HG02763 (cell line): ENCODE data around the gene HDGFL3.
"Not testable (repeated sequence)": the region's sequence is repeated elsewhere in the genome, so short reads cannot be mapped to it uniquely, and the experiment has no call there.

ENCODE experiments used
- ATAC-seq: cut with Tn5 transposase; IDR thresholded peaks from one replicate; pipeline ENCODE4 v1.9.1; 2021; ENCODE audit warnings: mild to moderate bottlenecking, moderate library complexity; ENCODE audit not compliant: unreplicated experiment

The HDGFL3 gene

DNA sequence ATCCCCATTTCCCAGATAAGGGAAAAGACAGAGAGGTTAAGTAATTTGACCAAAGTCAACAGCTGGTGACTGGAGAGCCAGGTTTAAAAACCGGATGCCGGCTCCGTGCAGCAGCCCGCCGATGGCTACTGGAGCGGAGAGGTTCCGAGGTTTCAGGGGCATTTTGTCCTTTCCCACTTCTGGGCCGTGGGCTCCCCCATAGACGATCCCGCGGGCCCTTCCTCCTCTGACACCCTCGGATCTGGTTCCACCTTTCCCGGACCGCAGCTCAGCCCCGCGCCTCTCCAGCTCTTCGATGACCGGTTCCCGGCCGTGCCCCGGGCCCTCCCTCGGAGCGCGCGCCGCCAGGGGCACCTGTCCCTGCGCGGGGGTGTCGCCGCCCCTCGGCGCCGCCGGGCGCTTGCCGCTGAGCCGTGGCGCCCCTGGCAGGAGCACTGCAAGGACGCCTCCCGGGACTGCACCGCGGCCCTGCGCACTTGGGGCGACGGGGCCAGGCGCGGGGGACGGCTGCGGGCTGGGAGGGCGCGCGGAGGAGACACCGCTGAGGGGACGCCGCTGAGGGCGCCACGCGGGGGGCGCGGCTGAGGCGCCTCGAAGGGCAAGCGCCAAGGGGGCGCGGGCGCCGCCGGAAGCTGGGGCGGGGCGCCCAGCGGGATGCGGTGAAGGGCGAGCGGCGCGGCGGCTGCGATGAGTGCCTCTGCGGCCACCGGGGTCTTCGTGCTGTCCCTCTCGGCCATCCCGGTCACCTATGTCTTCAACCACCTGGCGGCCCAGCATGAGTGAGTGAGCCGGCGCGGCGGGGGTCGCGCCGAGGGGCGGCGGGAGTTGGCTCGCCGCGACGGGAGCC is 100.4 kb downstream of the HDGFL3 start, which contains the start of gene TM6SF1:
TM6SF1 (plus strand) TSS at position 652 of the 847 bp plus-strand sequence; CDS start at position 688, 36 bp downstream.
- no peak for ATAC-seq

DNA sequence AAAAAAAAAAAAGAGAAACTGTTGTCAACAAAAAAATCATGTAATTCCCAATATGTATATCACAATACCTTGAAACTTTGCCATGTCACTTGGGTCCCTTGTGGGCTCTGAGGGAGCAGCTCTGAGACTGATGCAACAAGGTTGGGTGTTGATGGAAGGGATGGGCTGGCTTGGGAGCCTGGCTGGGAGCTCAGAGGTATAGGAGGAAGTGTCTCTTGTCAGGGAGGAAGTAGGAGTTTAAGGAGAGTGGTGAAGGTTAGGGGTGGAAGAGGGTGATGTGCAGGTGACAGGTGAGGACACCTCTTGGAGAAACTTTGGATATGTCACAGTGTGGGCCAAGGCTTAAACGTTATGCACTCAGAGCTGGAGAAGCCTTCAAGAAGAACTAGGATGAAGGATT is 102.2 kb downstream of the HDGFL3 start:
- ATAC-seq: no peak

DNA sequence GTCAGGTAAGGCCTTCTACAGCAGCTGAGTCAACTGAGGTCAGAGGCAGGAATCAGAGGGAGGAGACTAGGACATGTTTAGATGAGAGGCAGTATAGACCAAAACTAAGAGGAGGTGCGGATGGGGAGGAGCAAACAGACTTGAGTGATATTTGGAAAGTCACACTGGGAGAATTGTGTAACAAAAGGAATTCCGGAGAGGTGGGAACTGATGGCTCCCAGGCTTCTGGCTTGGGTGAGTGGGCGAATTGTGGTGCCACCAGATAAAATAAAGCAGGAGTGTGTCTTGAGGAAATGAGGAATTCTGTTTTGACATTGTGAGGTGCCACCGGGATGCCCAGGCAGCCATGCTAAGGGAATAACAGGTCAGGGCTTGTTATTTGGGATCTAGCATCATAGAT is 103.5 kb downstream of the HDGFL3 start:
- ATAC-seq: no peak

DNA sequence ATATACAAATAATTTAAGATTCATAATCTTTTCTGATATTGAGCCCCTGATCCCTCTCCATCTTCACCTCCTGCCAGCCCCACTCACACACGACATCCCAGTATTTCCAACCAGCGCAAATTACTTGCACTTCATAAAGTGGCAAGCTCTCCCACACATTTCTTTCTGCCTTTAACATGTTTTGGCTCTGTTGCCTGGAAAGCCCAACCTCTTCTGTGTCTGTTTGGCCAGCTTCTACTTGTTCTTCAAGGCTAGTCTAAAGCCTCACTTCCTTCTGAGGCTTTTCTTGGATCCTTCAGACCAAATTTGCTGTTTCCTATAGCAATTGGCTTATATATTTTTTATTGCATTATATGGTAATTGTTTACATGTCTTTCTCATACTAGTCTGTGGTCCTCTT is 105.3 kb downstream of the HDGFL3 start:
- no peak for ATAC-seq

DNA sequence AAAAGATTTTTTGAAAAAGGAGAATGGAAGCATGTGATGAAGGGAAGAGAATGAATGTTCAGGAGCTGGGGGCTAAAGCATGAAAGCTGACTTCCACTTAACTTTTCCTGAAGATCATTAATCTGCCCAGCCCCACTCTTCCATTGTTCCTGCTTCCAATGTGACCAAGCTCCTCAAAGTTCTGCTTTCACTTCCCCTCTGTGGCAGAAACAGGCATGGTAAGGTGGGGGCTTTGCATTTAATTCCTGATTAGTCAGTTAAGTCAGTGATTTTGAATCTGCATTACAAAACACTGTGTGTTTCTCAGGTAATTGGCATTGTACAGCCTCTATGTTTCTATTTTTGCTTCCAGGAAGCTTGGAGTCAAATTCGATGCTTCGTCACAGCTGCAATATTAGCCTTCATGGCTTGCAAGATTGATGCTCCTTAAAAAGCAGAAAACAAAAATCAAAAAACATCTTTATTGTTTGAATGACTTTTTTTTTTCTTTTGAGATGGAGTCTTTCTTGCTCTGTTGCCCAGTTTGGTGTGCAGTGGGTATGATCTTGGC is 107.5 kb downstream of the HDGFL3 start:
- no peak for ATAC-seq

DNA sequence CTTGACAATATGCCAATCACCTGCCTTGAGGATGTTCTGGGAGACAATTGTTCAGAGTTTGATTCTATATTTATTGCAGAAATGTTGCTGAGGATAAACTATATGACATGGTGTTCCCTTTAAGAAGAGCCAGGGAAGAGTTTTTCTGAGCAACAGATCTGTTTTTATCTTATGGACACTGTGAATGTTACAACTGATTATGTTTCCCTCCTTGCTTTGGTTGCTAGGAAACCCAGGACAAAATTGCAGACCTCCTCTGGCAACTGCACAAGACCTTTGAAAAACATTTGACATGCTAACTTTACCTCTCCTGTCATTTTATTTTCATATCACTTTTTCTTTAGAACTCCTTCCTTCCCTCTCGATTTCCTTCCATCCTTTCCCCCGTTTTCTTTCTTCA is 108.3 kb downstream of the HDGFL3 start:
- ATAC-seq: no peak

DNA sequence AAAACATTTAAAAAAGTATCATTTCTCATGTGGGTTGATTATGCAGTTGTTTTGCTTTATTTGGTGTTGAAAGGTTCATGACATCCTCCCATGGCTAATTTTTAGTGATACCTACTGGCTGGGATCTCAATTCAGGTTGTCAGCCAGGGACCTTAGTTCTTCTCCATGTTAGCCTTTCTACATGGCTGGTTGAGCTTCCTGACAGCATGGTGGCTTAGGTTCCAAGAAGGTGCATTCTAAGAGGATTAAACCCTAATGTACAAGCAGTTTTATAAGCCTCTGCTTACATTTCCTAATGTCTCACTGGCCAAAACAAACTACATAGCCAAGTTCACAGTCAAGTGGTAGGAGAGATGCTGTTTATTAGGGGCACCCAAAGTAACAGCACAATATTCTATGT is 109.5 kb downstream of the HDGFL3 start:
- no peak for ATAC-seq

DNA sequence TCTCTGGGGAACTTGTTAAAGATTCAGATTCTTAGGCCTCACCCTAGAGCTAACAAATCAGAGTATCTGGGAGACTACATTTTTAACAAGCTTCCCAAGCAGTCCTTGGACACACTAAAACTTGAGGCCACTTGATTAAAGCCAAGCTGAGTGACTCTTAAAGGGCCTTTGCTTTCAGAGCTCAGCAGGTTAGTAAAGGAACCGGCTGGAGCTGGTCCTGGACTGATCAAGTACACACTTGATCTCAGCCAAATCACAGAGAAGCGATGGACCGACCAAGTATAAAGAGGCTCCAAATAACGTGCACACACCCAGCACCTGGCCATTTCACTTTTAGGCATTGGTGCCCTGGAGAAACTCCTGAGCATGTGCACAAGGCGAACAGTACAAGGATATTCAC is 113.0 kb downstream of the HDGFL3 start:
- no peak for ATAC-seq

DNA sequence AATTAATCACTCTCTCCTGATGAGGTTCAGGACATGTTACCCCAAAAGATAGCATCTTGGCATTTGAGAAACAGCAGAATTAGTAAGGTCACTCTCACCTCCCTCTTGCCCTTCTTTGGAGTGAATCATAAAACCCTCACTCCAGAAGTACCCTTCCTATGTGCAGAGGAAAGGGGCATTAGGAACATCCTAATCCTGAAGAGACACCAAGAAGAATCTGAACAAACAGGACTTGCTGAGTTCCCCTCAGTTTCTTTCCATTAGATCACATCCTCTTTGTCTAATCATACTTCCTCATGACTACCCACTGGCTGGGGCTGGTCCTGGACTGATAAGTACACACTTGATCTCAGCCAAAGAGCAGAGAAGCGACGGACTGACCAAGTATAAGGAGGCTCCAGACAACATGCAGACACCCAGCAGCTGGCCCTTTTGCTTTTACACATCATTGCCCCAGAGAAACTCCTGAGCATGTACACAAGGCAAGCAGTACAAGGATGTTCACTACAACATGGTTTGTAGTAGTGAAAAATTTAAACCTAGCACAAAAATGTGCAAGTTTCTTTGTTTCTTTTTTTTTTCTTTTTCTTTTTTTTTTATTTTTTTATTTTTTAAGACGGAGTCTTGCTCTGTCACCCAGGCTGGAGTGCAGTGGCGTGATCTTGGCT is 115.2 kb downstream of the HDGFL3 start:
- peak; percentile 48 for ATAC-seq

DNA sequence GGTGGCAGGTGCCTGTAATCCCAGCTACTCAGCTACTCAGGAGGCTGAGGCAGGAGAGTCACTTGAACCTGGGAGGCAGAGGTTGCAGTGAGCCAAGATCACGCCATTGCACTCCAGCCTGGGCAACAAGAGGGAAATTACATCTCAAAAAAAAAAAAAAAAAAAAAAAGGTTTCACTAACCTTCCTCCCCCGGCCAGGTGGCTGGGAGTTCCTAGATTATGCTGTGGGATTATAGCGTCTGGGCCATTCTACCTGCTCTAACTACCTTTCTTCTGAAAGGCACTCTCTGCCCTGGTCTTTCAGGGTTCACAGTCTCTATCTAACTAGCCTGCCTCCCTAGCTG is 115.7 kb downstream of the HDGFL3 start:
- ATAC-seq: not testable (repeated sequence)

DNA sequence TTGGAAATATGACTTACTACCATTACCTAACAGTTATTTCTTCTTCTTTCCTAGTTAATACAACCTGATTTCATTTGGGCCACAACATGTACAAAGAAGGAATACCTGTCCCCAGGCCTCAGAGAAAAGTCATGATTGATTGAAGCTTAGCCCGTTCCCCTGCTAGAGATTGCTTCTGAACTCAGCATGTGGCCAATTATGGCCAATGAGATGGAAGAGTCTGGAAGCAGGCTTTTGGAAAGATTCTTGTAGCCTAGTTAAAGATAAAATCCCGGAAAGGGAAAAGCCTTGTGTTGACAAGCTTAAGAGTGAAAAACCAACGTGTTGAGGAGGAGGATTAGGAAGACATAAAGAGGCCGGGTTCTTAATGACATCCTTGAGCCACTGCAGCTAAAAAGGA is 117.2 kb downstream of the HDGFL3 start:
- ATAC-seq: no peak

DNA sequence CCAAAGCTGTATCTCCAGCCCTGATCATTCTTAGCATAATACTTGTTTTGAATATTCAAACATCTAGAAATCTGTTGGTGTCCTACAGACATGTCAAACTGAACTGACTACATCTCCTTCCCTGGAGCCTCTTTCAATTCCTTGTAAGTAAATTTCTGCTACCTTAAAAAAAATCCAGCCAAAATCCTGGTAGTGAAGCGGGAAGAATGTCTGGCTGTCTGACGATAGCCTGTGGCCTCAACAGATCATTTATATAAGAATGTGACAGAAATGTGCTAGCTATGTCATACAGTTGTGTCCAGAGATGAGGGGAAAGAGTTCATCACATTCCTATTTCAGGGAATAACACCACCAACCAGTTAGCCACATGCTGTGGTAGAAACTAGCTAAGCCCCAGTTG is 118.7 kb downstream of the HDGFL3 start:
- no peak for ATAC-seq

DNA sequence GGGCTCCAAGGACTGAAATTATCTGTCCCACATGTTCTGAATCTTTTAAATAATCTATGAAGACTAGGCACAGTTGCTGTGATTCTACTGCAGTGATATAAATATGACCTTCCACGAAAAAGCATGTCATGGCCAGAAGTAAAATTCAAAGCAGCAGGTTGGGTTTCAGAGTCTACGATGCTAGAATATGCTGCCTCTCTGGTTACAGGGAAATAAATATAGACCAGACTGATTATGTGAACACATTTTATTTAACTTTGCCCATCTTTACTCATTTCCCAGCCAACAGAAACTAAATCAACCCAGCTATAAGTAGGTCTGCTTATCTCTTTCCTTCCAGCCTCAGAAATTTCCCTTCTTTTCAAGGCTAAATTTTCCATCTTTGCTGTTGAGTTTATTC is 120.0 kb downstream of the HDGFL3 start:
- no peak for ATAC-seq

DNA sequence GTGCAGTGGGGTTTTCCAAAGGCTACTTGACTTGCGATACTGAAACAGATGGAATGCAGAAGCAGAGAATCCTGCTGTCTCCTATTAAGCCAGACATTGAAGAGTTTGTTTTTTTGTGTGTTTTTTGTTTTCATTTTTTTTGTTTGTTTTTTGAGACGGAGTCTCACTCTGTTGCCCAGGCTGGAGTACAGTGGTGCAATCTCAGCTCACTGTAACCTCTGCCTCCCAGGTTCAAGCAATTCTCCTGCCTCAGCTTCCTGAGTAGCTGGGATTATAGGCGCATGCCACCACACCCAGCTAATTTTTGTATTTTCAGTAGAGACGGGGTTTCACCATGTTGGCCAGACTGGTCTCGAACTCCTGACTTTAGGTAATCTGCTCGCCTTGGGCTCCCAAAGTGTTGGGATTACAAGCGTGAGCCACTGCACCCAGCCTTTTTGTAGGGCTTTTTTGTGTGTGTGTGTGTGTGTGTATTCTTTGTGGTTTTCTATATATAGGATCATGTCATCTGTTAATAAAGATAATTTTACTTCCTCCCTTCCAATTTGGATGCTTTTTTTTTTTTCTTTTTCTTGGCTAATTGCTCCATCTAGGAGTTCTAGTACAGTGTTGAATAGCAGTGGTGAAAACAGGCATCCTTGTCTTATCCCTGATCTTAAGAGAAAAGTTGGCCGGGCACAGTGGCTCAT is 121.6 kb downstream of the HDGFL3 start:
- not testable (repeated sequence) for ATAC-seq

DNA sequence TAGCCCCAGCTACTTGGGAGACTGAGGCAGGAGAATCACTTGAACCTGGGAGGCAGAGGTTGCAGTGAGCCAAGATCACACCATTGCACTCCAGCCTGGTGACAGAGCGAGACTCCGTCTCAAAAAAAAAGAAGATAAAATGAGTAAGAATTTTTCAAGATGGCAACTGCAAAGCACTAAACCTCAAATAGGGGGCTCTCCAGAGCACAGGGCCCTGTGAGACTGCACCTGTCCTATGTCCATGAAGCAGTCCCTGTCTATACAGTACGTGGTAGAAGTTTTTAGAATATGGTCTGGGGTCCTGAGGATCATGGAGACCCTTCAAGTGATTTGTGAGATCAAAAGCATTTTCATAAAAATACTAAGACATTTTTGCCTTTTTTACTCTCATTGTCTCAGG is 122.2 kb downstream of the HDGFL3 start:
- ATAC-seq: not testable (repeated sequence)

DNA sequence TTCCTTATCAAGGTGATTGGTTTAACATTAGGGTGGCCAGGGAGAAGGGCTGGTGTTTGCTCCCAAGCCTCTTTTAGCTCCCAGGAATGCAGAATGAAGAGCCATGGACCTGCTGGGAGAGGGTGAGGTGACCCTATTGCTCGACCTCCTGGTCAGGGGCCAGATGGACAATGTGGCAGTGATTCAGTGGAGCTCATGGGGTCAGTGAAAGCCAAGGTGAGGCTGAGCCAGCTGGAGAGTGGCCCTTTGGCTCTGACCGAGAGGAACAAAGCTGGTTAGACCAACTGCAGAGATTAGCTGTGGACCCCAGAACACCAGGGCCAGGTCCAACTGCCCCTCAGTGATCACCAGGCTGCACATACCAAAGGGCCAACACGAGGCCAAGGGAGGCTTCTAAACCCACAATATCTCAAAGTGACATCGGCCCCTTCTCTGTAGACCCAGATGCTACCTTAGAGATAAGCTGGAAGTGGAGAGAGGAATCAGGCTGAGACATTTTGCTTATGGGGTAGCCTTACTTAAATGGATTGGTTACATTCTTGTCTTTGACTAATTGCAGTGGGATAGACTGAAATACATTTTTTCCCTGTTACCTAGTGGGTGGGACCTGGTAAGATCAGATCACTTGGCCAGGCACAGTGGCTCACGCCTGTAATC is 124.8 kb downstream of the HDGFL3 start:
- ATAC-seq: no peak

DNA sequence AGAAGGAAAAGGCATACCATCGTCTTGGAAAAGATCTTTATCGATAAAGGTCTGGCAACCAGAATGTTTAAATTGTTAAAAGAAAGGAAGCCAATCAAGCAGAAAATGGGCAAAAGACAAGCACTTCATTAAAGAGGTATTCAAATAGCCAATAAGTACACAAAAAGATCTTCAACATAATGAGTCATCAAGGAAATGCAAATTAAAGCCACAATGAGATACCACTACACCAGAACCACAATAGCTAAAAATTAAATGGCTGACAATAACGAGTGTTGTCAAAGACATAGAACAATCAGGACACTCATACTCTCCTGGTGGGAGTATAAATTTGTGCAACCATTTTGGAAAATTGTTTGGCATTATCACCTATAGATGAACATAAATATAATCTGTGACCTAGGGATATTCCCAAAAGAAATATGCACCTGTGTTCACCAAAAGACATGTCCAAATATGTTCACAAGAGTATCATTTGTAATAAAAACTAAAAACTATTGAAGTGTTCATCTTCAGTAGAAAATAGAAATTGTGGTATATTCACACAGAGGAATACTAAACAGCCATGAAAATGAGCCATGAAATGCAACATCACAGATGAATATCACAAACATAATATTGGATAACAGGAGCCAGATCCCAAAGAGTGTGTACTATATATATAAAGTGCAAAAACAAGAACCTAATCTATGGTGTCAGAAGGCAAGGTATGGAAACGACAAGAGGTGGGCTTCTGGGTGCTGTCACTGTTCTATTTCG is 126.2 kb downstream of the HDGFL3 start:
- ATAC-seq: no peak

DNA sequence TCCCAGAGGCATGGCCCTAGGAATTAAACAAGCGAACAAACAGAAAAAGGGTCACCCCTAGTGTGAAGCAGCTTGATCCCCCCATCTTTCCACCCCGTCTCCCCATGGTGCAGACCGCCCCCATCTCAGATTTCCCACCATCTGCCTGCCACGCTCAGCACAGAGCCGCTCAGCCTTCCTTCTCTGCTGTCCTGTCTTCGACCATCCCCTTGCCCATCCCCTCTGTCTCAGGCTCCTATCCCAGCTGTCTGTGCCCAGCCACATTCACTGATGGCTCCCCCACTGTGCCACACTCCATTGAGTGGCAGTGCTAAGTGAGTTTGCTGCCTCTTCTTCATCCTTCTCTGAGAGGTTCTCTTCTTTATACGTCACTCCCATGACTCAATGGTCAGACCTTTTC is 128.9 kb downstream of the HDGFL3 start:
- no peak for ATAC-seq
